GM18499 (cell line): ENCODE results near the gene BCL2L11.
"Not testable (repeated sequence)": the region's sequence is repeated elsewhere in the genome, so short reads cannot be mapped to it uniquely, and the experiment has no call there.

Experiments used
- ATAC-seq: cut with Tn5 transposase; IDR thresholded peaks from one replicate; pipeline ENCODE4 v1.9.1; 2021; ENCODE audit warnings: moderate number of reproducible peaks; ENCODE audit not compliant: insufficient read depth, unreplicated experiment

BCL2L11 gene, protein sequence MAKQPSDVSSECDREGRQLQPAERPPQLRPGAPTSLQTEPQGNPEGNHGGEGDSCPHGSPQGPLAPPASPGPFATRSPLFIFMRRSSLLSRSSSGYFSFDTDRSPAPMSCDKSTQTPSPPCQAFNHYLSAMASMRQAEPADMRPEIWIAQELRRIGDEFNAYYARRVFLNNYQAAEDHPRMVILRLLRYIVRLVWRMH

DNA sequence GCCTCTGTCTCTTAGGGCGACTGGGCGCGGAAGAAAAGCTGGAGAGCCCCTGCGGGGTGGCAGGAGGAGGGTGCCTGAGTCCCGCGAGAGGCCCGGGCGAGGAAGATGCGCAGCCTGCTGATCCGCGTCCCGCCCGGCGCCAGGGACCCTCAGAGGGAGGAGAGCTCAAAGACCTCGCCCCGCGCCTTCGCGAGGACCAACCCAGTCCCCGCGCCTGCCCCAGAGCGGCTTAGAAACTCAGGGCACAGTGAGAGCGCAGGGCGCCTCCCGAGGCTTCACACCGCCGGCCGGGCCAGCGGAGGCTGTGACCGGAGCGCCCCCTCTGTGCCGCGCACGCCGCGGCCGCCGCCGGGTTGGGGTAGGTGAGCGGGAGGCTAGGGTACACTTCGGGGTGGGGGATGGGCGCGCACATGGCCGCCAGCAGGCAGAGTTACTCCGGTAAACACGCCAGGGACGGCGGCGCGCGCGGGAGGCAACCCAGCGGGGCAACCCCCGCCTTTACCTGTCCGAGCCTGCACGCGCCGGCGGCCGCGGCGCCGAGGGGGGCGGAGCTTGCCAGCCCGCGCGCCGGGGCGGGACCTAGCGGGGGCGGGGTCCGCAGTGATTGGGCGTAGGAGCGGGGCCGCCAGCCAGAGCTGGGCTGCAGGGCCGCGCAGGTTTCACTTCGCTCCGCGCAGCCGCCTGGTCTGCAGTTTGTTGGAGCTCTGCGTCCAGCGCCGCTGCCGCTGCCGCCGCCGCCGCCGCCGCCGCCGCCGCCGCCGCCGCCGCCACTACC, at the start of gene BCL2L11:
Gene BCL2L11, plus strand, starts transcription at position 662 of the 775 bp plus-strand sequence. CDS start 2,832 bp downstream, outside the sequence.
- no peak for ATAC-seq

DNA sequence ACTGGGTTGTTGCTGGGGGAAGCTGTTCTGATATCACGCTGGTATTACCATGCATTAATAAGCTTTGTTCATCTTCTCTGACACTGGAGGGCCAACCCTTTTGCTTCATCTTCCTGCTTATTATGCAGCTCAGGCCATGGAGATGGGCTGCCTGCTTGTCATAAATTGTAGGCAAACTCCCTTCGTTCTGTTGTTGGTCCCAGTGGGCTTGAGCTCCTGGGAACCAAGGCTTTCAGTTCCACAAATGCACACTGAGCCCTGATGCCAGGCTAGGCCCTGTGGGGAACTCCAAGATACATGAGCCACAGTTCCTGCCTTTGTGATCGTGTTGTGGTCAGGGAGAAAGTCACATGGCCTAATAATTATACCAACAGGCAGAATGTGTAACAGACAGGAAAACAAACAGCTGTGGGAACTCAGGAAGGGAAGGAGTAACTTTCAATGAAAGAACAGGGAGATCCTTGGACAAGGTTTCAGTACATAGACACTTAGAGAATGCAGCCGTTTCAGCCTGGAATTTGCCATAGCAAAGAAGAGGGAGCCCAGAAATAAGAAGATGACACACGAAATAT, 49.0 kb upstream of the BCL2L11 start:
- no peak for ATAC-seq

DNA sequence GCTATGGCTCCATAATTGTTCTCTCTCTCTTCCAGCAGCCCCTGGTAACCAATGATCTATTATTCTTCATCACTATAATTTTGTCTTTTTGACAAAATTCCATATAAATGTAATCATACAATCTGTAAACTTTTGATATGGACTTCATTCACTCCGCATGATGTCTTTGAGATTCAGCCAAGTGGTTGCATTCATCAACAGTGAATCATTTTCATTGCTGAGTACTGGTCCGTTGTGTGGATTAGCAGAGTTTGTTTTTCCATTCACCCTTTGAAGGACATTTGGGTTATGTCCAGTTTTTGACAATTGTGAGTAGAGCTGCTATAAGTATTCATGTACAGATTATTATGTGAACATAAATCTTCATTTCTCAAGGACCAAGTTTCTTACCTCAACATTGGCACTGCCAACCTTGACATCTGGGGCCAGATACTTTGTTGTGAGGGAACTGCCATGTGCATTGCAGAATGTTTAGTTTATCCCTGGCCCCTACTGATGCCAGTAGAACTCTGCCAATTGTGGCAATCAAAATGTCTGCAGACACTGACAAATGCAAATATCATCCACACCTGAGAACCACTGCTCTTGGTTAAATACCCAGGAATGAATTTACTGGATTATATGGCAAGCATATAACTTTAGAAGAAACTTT, 48.4 kb upstream of the BCL2L11 start:
- ATAC-seq = no peak

DNA sequence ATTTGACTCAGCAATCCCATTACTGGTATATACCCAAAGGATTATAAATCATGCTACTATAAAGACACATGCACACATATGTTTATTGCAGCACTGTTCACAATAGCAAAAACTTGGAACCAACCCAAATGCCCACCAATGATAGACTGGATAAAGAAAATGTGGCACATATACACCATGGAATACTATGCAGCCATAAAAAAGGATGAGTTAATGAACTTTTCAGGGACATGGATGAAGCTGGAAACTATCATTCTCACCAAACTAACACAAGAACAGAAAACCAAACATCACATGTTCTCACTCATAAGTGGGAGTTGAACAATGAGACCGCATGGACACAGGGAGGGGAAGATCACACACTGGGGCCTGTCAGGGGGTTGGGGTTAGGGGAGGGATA, 38.1 kb upstream of the BCL2L11 start:
- not testable (repeated sequence) for ATAC-seq

DNA sequence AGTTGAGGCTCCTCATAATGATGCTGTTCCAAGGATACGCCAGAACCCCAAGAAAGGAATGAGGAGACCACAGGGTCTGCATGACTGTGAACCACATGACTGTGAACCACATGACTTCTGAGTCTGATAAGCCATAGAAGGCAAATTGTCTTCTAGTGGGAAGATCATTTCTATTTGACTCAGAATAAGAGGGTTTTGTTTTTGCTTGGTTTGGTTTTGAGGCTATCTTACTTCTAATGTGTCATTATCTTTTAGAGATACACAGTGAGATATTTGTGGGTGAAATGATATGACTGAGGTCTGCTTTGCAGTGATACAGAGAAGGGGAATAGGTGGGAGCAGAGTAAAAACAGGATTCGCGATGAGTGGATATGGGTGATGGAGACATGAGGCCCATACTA, 28.9 kb upstream of the BCL2L11 start:
- no peak for ATAC-seq

DNA sequence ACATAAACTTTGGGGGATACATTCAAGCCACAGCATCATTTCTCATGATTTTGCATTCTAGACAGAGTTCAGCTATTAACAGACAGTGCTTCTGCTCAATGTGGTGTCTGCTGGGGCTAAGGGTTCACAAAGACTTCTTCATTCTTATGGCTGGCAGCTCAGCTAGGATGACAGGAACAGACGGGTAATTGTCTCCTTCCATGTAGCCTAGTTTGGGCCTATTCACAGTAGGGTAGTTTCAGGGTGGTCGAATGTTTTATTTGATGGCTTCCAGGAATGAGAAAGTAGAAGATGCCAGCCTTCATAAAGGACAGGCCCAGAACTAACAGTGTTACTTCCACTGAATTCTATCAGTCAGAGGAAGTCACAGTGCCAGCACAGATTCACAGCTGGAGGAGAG, 26.0 kb upstream of the BCL2L11 start:
- no peak for ATAC-seq

DNA sequence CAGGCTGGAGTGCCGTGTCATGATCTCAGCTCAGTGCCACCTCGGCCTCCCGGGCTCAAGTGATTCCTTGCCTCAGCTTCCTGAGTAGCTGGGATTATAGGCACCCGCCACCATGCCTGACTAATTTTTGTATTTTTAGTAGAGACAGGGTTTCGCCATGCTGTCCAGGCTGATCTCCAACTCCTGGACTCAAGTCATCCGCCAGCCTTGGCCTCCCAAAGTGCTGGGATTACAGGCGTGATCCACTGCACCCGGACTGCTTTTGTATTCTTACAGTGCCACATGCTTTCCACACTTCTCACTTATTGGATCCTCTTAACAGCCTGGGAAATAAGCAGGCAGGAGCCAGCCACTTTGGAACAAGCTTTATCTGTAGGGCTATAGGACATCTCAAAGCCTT, 25.3 kb upstream of the BCL2L11 start:
- ATAC-seq = no peak

DNA sequence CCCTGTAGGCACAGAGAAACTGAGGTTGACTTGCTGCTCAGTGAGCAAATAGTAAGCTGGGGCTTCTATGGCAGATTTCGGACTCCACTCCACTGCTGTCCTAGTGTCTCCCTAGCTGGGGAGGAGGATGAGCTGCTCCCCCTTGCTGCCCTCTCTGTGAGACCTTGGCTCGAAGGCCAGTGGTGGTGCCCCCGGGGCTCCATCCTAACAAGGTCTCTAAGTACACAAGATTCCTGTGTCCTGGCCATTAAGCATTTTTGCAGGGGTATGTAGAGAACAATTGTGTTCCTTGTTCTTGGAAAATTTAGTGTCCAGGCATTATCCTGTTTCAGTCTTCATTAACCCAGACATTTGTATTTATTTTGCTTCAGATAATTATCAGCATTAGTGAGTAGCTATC, 21.3 kb upstream of the BCL2L11 start:
- ATAC-seq = no peak

DNA sequence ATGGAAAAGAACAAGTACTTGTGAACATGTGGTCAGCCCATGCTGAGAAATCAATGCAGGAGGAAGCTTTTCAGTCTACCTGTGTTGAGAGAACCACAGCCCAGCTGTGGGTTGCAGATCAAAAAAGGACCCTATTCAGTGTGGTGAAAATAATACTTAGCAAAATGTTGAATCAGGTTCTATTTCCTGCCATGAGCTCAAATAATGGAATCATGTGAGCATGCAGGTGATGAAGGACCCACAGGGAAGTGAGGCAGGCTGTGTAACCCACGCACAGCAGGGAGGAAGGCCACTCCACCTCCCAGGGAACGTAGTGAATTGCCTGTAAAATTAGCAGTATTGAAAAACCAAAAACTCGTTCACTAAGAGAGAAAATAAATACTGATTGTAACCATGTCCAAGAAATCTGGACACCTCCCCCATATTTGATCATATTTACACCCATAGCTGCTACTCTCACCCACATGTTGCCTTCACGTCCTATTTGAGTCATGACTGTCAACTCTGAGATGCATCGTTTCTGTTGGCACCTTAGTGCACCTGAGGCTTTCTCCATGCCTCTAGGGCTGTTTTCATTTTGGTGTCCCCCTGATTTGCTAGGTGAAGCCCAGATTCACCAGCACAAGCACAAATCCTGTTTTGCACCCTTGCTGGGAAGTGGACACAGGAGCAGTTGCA, 20.5 kb upstream of the BCL2L11 start:
- ATAC-seq = peak; percentile 17

DNA sequence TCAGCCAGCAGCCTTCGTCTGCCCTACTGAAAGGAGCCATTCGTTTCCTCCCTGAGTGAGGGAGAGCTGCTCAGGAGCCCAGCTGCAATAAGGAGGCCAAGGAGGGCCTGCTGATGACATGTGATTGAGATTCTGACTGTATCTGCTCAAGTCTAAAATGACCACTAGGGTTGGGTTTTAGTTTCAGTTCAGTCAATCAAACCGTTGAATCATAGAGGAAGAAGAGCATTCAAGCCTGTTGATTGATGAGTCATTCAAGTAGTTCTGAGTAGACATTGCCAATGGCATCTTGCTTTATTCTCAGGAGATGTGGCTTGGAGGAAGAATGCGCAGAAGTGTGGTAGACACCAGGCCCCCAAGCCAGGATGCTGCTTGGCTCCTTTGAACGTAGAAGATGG, 19.9 kb upstream of the BCL2L11 start:
- ATAC-seq = peak; percentile 64

DNA sequence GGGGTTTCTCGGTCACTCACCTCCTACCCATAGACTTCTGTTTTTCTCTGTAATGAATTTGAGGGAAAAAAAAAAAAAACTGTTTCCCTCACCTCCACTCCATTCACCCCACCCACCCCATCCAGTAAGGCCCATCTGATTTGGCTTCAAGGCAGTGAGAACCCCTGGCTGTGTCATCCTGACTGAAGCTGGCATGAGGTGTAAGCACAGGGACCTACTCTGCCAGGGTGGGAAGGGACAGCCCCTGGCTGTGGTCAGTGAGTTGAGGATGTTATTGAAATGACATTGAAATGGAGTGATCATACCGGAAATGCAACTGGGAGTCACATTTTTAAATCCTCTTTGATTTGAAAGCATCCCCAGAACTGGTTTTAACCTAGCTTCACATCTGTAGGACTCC, 19.1 kb upstream of the BCL2L11 start:
- no peak for ATAC-seq

DNA sequence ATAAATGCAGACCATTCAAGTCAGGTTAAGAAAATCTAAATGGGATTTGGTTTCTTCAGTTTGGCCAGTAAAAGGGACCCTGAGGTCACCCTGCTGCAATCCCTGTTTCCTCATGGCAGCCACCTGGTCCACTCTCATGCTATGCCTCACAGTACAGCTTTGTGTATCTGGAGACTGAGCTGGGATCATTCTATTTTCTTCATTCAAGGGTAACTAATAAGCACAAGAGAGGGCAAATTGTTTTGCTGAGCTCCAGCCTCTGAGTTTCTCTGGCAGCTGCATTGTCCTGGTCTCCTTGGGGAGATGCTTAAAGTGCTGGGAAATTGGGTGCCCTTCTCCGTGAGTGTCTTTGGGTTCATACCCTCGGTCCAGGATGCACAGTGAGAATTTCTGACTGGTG, 18.5 kb upstream of the BCL2L11 start:
- no peak for ATAC-seq

DNA sequence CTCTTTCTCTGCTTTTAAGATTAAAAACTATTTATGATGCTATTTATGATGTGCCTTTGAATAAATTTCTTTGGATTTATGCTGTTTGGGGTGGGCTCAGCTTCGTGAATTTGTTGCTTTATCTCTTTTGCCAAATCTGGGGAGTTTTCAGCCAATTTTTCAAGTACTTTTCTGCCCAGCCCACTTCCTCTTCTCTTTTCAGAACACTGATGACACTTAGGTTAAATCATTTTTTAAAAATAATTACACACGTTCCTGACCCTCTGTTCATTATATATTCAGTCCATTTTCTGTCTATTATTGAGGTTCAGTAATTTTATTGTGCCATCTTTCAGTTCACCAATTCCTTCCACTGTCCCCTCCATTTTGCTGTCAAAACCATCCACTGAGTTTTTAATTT, 14.8 kb upstream of the BCL2L11 start:
- no peak for ATAC-seq

DNA sequence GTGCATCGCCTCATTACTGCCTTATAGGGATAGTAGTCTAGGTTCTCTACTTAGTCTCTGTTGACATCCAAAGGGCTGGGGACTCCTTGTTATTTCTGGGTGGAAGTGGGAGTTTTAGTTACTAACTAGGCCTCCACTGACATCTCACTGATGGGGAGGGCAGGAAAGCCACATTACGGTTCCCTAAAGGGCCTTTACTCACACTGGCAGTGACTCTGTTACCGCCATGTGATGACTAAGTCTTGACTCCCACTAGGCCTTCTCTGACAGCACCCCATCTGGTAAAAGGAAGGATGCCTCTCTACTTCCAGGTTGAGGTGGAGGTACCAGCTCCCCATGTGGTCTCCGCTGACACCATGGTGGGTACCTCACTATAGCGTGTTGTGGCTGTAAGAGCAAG, 14.0 kb upstream of the BCL2L11 start:
- ATAC-seq = no peak

DNA sequence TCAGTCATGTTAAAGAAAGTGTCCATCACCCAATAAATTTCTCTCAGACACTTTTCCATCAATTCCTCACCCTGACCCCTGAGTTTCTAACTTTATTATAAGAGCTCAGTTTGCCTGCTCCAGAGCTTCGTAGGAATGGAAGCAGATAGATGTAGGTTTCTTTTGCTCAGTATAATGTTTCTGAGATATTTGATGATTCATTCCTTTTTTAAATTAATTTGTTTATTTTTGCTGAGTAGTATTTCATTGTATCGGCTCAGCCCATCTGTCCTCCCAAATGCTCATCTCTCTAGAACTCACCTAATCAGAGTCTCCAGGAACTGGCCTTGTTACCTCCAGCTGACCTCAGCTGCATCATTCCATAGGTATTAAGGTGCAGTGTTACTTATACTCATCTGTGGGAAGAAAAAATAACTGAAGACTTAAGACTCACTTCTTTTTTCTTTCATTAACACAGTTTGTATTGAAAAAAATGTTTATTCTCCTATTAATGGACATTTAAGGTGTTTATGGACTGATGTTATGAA, 11.9 kb upstream of the BCL2L11 start:
- ATAC-seq = no peak

DNA sequence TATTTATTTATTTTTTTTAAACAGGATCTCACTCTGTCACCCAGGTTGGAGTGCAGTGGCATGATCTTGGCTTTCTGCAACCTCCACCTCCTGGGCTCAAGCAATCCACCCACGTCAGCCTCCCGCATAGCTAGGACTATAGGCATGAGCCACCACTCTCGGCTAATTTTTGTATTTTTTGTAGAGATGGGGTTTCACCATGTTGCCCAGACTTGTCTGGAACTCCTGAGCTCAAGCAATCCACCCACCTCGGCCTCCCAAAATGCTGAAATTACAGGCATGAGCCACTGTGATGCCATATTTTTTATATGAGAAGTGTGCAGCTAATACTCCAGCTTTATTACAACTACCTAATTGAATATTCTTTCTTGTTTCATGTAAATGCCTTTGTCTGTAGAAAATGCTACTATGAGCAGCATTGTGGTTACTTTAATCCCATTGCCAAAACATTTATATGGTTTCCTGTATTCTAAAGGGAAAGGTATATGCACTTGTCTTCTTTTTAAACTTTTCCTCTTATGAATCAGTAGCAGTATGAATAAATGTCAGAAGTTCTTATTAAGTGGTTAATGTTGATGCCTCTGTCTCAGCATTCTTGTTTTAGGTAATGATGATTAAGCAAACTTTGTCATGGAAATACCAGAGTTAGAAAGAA, 9.5 kb upstream of the BCL2L11 start:
- ATAC-seq = no peak

DNA sequence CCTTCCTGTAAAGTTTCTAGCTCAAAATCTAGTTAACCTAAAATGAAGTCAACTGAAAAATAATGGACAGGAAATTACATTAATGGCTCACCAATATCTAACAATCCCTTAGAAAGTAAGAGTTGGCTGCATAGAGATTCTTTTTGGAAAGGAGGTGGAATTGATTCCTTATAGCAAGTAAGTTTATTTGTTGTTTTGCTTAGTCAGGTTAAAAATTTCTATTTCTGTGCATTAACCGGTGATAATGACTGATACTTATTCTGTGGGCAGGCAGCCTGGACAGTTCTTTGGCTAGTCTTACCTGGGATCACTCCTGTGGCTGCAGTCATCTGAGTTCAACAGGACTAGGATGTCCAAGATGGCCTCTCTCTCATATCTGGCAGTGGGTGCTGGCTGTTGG, 6.9 kb upstream of the BCL2L11 start:
- no peak for ATAC-seq

DNA sequence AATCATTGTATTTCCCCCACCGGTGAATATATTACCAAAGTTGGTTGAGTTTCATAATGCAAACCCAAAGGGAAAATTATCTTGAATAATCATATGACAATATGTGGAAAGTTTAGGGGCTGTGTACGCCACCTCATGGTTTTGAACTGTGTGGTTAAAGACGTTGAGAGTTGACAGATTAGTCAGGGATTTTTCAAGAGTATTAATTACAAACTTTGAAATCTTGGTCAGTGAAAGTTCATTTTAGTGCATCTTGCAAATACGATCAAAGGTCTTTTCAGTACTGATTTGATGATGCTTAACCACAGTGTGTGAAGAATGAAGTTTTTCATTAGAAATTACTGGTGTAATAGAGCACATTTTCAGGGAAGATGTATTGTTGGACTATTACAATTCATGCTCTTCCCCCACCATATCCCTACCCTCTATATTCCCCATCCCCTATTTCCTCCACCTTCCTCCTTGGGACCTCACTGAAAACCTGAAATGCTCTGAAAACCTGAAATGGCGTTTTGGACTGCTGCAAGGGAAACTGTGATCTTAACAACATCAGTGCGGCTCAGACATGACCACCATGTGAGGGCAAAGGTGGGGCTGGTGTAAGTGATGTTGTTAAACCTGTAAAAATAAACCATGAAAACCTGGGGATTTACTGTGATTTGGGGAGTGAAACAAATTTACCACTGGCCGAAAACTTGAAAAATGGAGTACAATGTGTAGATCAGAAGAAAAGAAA, 4.5 kb upstream of the BCL2L11 start:
- no peak for ATAC-seq

DNA sequence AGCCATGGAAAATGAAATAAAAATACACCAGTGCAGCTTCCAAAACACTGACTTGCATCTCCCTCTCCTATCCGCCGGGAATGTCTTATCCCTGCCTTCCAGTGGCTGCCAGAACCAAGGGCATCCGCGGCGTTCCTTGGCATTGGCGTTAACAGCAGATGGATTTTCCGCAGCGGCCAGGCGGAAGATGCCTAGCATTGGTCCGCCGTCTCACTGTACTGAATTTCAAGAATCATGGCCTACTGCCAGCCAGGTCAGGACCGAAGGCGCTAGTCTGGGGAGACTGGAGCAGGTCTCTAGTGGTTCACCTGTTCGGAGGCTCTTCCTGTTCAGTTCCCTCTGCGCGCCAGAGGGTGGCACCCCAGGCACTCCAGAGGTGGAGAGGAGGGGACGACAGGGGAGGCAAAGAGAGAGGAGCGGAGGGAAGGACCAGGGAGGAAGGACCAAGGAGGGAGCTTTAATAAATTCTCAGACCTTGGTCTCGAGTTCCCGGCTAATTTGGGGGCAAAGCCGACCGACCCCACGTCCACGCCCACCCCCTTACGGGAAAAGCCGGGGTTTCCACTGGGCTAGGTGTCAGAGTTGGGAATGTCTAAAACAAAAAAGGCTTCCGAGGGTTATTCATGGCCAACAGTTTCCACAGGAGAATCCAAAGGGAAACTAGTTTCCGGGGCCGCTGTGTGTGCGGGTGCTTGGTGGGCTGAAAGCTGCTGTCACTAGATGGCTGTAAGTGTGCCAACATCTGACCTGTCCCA, 3.7 kb upstream of the BCL2L11 start:
- no peak for ATAC-seq
